ENCODE measurements around the gene SOBP. TPM values are rescaled to one million over a fixed set of nuclear protein-coding genes. Genes with fewer than 3 reads are reported as not detected.
A peak's percentile ranks its signal among the peaks of the same experiment; 100 is the strongest.

SOBP gene
- total and polyA plus RNA-seq, 8 donors = 0.58 to 16.9 (median 4.4) TPM

- Histone ChIP-seq H3K27ac (no peak overlapping the region), H3K4me1 (no peaks in the 10 kb centered on the region), H3K27me3 (no peaks in the 10 kb centered on the region), H3K36me3 (peaks cover 0 to 4% (median 0%) of the 10 kb centered on the region in 4 donors), H3K4me3 (no peak overlapping the region), H3K9me3 (no peaks in the 10 kb centered on the region)
- no peak for DNase-seq
- WGBS, 5 donors = 81 to 90% (median 82%) methylated on average over 3 of the region's 3 CpGs
- TF ChIP-seq POLR2AphosphoS5 (IDR thresholded peaks at IDR 0.05) = no peak
- no peak for TF ChIP-seq POLR2A (IDR thresholded peaks at IDR 0.05)
- TF ChIP-seq CTCF (IDR thresholded peaks at IDR 0.05) = no peak
- TF ChIP-seq EP300 (IDR thresholded peaks at IDR 0.05) = no peak
- intact Hi-C loops (cut with DNase I; ENCODE audit: low total_unique reads) = no loop called here
Measured at GRCh38 chr6:107576852-107577251, 86.9 kb downstream of the SOBP start.

- Histone ChIP-seq H3K4me3 (no peak overlapping the region), H3K9me3 (no peaks in the 10 kb centered on the region), H3K36me3 (peaks cover 0 to 4% (median 0%) of the 10 kb centered on the region in 4 donors), H3K27me3 (no peaks in the 10 kb centered on the region), H3K27ac (no peak overlapping the region), H3K4me1 (no peaks in the 10 kb centered on the region)
- no peak for DNase-seq
- TF ChIP-seq EP300 (IDR thresholded peaks at IDR 0.05) = no peak
- TF ChIP-seq CTCF (IDR thresholded peaks at IDR 0.05) = no peak
- TF ChIP-seq POLR2A (IDR thresholded peaks at IDR 0.05) = no peak
- no peak for TF ChIP-seq POLR2AphosphoS5 (IDR thresholded peaks at IDR 0.05)
- 82 to 89% (median 84%) methylated on average over 6 of the region's 6 CpGs for WGBS, 5 donors
- intact Hi-C loops (cut with DNase I; ENCODE audit: low total_unique reads) = no loop called here
Measured at GRCh38 chr6:107578642-107579341, 88.9 kb downstream of the SOBP start.

GRCh38 chr6:107579456-107580056 is 89.6 kb downstream of the SOBP start:
- Histone ChIP-seq H3K27me3 (no peaks in the 10 kb centered on the region), H3K9me3 (no peaks in the 10 kb centered on the region), H3K4me3 (no peak overlapping the region), H3K4me1 (no peaks in the 10 kb centered on the region), H3K36me3 (peaks cover 0 to 2% (median 0%) of the 10 kb centered on the region in 4 donors), H3K27ac (no peak overlapping the region)
- DNase-seq = peak in 1 of 2 donors; percentile 35
- intact Hi-C loops (cut with DNase I; ENCODE audit: low total_unique reads) = no loop called here
- 87 to 93% (median 92%) methylated on average over 6 of the region's 6 CpGs for WGBS, 5 donors
- TF ChIP-seq CTCF (IDR thresholded peaks at IDR 0.05) = no peak
- TF ChIP-seq POLR2AphosphoS5 (IDR thresholded peaks at IDR 0.05) = no peak
- no peak for TF ChIP-seq EP300 (IDR thresholded peaks at IDR 0.05)
- TF ChIP-seq POLR2A (IDR thresholded peaks at IDR 0.05) = no peak

GRCh38 chr6:107582086-107582485 is 92.2 kb downstream of the SOBP start:
- TF ChIP-seq POLR2AphosphoS5 (IDR thresholded peaks at IDR 0.05) (no peak), CTCF (IDR thresholded peaks at IDR 0.05) (no peak), POLR2A (IDR thresholded peaks at IDR 0.05) (no peak), EP300 (IDR thresholded peaks at IDR 0.05) (no peak)
- Histone ChIP-seq H3K9me3 (no peaks in the 10 kb centered on the region), H3K4me1 (no peaks in the 10 kb centered on the region), H3K4me3 (no peak overlapping the region), H3K27me3 (no peaks in the 10 kb centered on the region), H3K27ac (no peak overlapping the region), H3K36me3 (no peaks in the 10 kb centered on the region)
- DNase-seq = no peak
- intact Hi-C loops (cut with DNase I; ENCODE audit: low total_unique reads) = no loop called here
